ENCODE measurements around the gene SARDH.

GRCh38 chr9:133701321-133701980 is 36.7 kb downstream of the SARDH start:
- TF ChIP-seq CTCF (conservative IDR thresholded peaks at IDR 0.05; ENCODE audit: low read length): no peak
- TF ChIP-seq EZH2phosphoT487 (IDR thresholded peaks at IDR 0.05; ENCODE audit: borderline replicate concordance): no peak
